HCT116 (cell line): Measurements from ENCODE around the gene ACTR3.

Experiments
- CEBPB ChIP-seq: IDR thresholded peaks from 2 replicates; pipeline ENCODE4 v1.6.1; 2012; ENCODE audit warnings: low read depth
- EZH2 ChIP-seq: fragments of 200-600 bp; sonication (generic); IDR thresholded peaks from 2 replicates; pipeline ENCODE4 v1.6.1; 2017; ENCODE audit warnings: antibody characterized with exemption, mixed run types
- EZH2phosphoT487 ChIP-seq: fragments of 200-600 bp; IDR thresholded peaks from 2 replicates; pipeline ENCODE4 v1.6.1; 2018; ENCODE audit warnings: antibody characterized with exemption, borderline replicate concordance
- MAX ChIP-seq: IDR thresholded peaks from 2 replicates; pipeline ENCODE4 v1.6.1; 2012
- POLR2A ChIP-seq: IDR thresholded peaks from 2 replicates; pipeline ENCODE4 v1.7.0; 2011; ENCODE audit warnings: borderline replicate concordance; ENCODE audit not compliant: insufficient read depth, insufficient read length; ENCODE audit errors: extremely low read depth
- POLR2AphosphoS5 ChIP-seq: IDR thresholded peaks from 2 replicates; pipeline ENCODE4 v1.6.1; 2011; ENCODE audit warnings: mild to moderate bottlenecking, low read depth, low read length, moderate library complexity
- RAD21 ChIP-seq: IDR thresholded peaks from 2 replicates; pipeline ENCODE4 v1.6.1; 2012; ENCODE audit warnings: low read depth, mild to moderate bottlenecking
- SIN3A ChIP-seq: IDR thresholded peaks from 2 replicates; pipeline ENCODE4 v1.6.1; 2012; ENCODE audit warnings: low read depth
- YY1 ChIP-seq: IDR thresholded peaks from 2 replicates; pipeline ENCODE4 v1.6.1; 2011; ENCODE audit warnings: low read length, low read depth, moderate library complexity, mild to moderate bottlenecking; ENCODE audit not compliant: insufficient replicate concordance; ENCODE audit errors: extremely low read depth
- ZNF274 ChIP-seq: fragments of 200-500 bp; sonication (Bioruptor generic); IDR thresholded peaks from 2 replicates; pipeline ENCODE4 v1.6.1; 2014; ENCODE audit warnings: mild to moderate bottlenecking, low read depth, low read length, inconsistent platforms
- TF ChIP-seq, protein P1 (sequence below), 3 experiments: fragments of 200-600 bp in 1 of 3; sonication (generic) in 1 of 3; IDR thresholded peaks in 2 of 3; conservative IDR thresholded peaks in 1 of 3; 2 replicates each; pipeline ENCODE4 v1.5.1; 2012 to 2017; ENCODE audit warnings: low read depth in 2 of 3, low read length in 2 of 3, antibody characterized with exemption in 1 of 3, borderline replicate concordance in 1 of 3, control low read depth in 1 of 3, mild to moderate bottlenecking in 1 of 3, mixed read lengths in 1 of 3, mixed run types in 1 of 3, moderate library complexity in 1 of 3; ENCODE audit not compliant: insufficient read depth in 1 of 3
- TF ChIP-seq, protein P2 (sequence below): IDR thresholded peaks from 2 replicates; pipeline ENCODE4 v1.6.1; 2012

DNA sequence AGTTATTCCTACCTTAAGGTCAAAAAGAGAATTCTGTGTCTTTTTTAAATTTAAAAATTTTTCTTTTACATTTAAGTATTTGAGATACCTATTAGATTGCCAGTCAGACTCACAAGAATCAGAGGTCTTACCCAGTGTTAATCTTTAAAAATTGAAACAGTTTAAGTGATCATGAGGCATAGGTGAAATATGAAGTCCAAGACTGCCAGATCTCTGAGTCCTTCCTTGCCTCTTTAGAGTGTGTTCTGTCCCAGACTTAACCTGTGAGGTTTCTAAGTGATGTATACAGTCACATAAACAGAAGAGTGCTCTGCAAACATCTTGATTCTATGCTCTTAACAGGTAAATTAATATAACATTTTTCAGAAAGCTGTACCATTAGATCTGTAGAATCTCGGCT is 40.6 kb downstream of the ACTR3 start:
- TF ChIP-seq EZH2: no peak
- TF ChIP-seq, protein P1, sequence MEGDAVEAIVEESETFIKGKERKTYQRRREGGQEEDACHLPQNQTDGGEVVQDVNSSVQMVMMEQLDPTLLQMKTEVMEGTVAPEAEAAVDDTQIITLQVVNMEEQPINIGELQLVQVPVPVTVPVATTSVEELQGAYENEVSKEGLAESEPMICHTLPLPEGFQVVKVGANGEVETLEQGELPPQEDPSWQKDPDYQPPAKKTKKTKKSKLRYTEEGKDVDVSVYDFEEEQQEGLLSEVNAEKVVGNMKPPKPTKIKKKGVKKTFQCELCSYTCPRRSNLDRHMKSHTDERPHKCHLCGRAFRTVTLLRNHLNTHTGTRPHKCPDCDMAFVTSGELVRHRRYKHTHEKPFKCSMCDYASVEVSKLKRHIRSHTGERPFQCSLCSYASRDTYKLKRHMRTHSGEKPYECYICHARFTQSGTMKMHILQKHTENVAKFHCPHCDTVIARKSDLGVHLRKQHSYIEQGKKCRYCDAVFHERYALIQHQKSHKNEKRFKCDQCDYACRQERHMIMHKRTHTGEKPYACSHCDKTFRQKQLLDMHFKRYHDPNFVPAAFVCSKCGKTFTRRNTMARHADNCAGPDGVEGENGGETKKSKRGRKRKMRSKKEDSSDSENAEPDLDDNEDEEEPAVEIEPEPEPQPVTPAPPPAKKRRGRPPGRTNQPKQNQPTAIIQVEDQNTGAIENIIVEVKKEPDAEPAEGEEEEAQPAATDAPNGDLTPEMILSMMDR (IDR thresholded peaks at IDR 0.05 in 2 of 3, conservative IDR thresholded peaks at IDR 0.05 in 1 of 3; ENCODE audit: borderline replicate concordance in 1 of 3, insufficient read depth in 1 of 3, low read depth in 2 of 3, low read length in 2 of 3): no peak
- TF ChIP-seq, protein P2, sequence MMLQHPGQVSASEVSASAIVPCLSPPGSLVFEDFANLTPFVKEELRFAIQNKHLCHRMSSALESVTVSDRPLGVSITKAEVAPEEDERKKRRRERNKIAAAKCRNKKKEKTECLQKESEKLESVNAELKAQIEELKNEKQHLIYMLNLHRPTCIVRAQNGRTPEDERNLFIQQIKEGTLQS: no peak
- no peak for TF ChIP-seq POLR2A
- TF ChIP-seq RAD21: no peak
- no peak for TF ChIP-seq EZH2phosphoT487
- no peak for TF ChIP-seq POLR2AphosphoS5
- TF ChIP-seq MAX: no peak
- no peak for TF ChIP-seq SIN3A
- no peak for TF ChIP-seq YY1
- TF ChIP-seq CEBPB: no peak
- no peak for TF ChIP-seq ZNF274
